ENCODE results near the gene SLC30A2. TPM values are rescaled to one million over a fixed set of nuclear protein-coding genes. Genes with fewer than 3 reads are reported as not detected.

SLC30A2 gene
- total RNA-seq, 1 experiment from 2014 or later: not detected

DNA sequence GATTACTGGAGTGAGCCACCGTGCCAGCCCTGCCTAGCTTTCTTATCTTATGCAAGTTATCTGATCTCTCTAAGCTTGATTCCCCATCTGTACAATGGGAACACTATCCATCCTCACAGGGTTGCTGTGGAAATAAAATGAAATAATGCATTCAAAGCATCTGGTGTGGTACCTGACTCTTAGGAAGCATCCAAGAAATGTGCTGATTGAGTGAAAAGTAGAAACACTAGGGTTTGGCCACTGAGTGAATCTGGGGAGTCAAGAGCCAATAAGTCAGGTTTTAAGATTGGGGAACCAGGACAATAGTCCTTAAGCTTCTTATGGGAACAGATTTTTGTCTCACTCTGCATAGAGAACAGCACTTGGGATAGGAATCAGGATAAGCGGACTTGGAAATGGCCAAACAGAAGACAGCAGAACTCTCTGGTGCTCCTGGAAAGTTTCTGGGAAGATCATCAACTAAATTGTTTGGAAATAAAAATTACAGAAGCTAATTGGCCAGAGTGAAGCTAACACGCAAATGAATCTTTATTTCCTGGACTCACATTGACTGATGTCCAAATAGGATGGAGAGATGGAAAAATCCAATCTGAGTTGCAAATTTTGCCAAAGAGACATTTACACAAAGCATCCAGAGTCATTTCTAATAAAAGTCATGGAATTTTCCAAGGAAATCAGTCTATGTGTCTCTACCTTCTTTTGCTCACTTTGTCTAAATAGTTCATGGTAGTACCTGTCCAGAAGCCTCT is 51.3 kb downstream of the SLC30A2 start:
- CTCF ChIA-PET: interaction anchor here (3.7 kb wide), 1 partner anchor 99 kb away, joined by 47 read pairs; no protein-coding TSS in a partner anchor
- H3K4me2 ChIP-seq (ENCODE audit: low read length): no peak overlapping the region
- no peaks in the 10 kb centered on the region for H3K27me3 ChIP-seq (ENCODE audit: insufficient read depth, low read length)
- no peak for DNase-seq (ENCODE audit: low read depth, low spot score)
- intact Hi-C loops (cut with micrococcal nuclease): loop anchor here (10.0 kb wide), 1 partner anchor 450 kb away; the partner anchor contains the start of gene LDLRAP1
- POLR2A ChIA-PET: interaction anchor here (0.9 kb wide), 1 partner anchor 99 kb away, joined by 3 read pairs; no protein-coding TSS in a partner anchor
- H3K9ac ChIP-seq (ENCODE audit: low read length): no peak overlapping the region
- no peak overlapping the region for H3K4me3 ChIP-seq (replicated peaks in 1 of 2; ENCODE audit: low read depth in 1 of 2, low read length in 2 of 2)
- H4K20me1 ChIP-seq (ENCODE audit: insufficient read depth): no peaks in the 10 kb centered on the region
- no peaks in the 10 kb centered on the region for H3K36me3 ChIP-seq (ENCODE audit: control insufficient read depth in 1 of 2, insufficient read depth in 2 of 2, low read length in 2 of 2)
- TF ChIP-seq CBX3 (IDR thresholded peaks at IDR 0.05; ENCODE audit: low read depth): no peak
- TF ChIP-seq POLR2AphosphoS5 (IDR thresholded peaks at IDR 0.05; ENCODE audit: low read depth, low read length): no peak
- no peak for TF ChIP-seq RAD21 (IDR thresholded peaks at IDR 0.05; ENCODE audit: low read depth)
- TF ChIP-seq, protein P1, sequence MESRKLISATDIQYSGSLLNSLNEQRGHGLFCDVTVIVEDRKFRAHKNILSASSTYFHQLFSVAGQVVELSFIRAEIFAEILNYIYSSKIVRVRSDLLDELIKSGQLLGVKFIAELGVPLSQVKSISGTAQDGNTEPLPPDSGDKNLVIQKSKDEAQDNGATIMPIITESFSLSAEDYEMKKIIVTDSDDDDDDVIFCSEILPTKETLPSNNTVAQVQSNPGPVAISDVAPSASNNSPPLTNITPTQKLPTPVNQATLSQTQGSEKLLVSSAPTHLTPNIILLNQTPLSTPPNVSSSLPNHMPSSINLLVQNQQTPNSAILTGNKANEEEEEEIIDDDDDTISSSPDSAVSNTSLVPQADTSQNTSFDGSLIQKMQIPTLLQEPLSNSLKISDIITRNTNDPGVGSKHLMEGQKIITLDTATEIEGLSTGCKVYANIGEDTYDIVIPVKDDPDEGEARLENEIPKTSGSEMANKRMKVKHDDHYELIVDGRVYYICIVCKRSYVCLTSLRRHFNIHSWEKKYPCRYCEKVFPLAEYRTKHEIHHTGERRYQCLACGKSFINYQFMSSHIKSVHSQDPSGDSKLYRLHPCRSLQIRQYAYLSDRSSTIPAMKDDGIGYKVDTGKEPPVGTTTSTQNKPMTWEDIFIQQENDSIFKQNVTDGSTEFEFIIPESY (IDR thresholded peaks at IDR 0.05; ENCODE audit: extremely low read depth, insufficient replicate concordance, low read length): no peak
- no peak for TF ChIP-seq JUND (IDR thresholded peaks at IDR 0.05)
- no peak for TF ChIP-seq CEBPB (IDR thresholded peaks at IDR 0.05; ENCODE audit: low read depth)
- H3K27ac ChIP-seq (ENCODE audit: low read depth, low read length): no peak overlapping the region
- peaks cover 9 to 29% of the 10 kb centered on the region in 2 experiments; a peak in 3 of 4 replicates for H3K4me1 ChIP-seq (ENCODE audit: control insufficient read depth in 1 of 2, insufficient read depth in 2 of 2, low read length in 2 of 2)
- RAD21 ChIA-PET (ENCODE audit: low non-redundant PET in 1 of 2, low total read pairs in 2 of 2, uncharacterized antibody in 2 of 2, unreplicated experiment in 2 of 2): interaction anchor here in 1 of 2 experiments (0.6 kb wide), 1 partner anchor 458 kb away, joined by 3 read pairs; no protein-coding TSS in a partner anchor
- H3K9me3 ChIP-seq (ENCODE audit: control insufficient read depth in 1 of 2, insufficient read depth in 1 of 2, low read depth in 1 of 2, low read length in 2 of 2): no peaks in the 10 kb centered on the region
- BruUV-seq (replicated peaks): no TSS peak
- peaks cover 9% of the 10 kb centered on the region; the same call in 1 of the 2 replicates for H3K79me2 ChIP-seq (ENCODE audit: insufficient read depth, low read length)
- no peak for ATAC-seq
- H3K9me2 ChIP-seq (ENCODE audit: insufficient read depth): no peaks in the 10 kb centered on the region
- H2AFZ ChIP-seq (ENCODE audit: low read depth, low read length, poor library complexity, severe bottlenecking): no peak overlapping the region
